Measurements from ENCODE around the gene SRRM5.

GRCh38 chr19:43636121-43636683 is 24.3 kb downstream of the SRRM5 start:
- no peak for TF ChIP-seq POLR2A (IDR thresholded peaks at IDR 0.05)
- no peak for TF ChIP-seq CTCF (IDR thresholded peaks at IDR 0.05)
